GM23338 (cell line): ENCODE data around the gene THSD4. TPM values are rescaled to one million over a fixed set of nuclear protein-coding genes. Genes with fewer than 3 reads are reported as not detected.

ENCODE experiments used
- ATAC-seq: fragments of 200-7000 bp; cut with Tn5 transposase; 3 replicates; pipeline ENCODE4 v1.9.1; 2020
- DNase-seq: peaks from one replicate; pipeline ENCODE4 v3.0.0-alpha.2; 2015; ENCODE audit warnings: low spot score
- H2AFZ ChIP-seq: fragments of 200-600 bp; sonication (generic); 2 replicates; pipeline ENCODE4 v1.8.0; 2016; ENCODE audit warnings: antibody characterized with exemption, mild to moderate bottlenecking, moderate library complexity
- H3F3A ChIP-seq: fragments of 200-600 bp; sonication (generic); replicated peaks from 2 replicates; pipeline ENCODE4 v1.8.0; 2017; ENCODE audit warnings: antibody characterized with exemption, mixed run types, low read depth
- H3K27ac ChIP-seq: fragments of 200-600 bp; sonication (generic); 2 replicates; pipeline ENCODE4 v1.6.1; 2016; ENCODE audit warnings: low read depth
- H3K27me3 ChIP-seq: fragments of 200-600 bp; sonication (generic); 2 replicates; pipeline ENCODE4 v1.8.0; 2016; ENCODE audit warnings: mild to moderate bottlenecking, mixed run types, moderate library complexity; ENCODE audit not compliant: insufficient read depth
- H3K36me3 ChIP-seq: fragments of 200-600 bp; sonication (generic); 2 replicates; pipeline ENCODE4 v1.8.0; 2016; ENCODE audit warnings: mild to moderate bottlenecking; ENCODE audit not compliant: insufficient read depth
- H3K4me1 ChIP-seq: fragments of 200-600 bp; sonication (generic); 2 replicates; pipeline ENCODE4 v1.8.0; 2016; ENCODE audit warnings: mild to moderate bottlenecking, moderate library complexity; ENCODE audit not compliant: insufficient read depth
- H3K4me2 ChIP-seq: fragments of 200-600 bp; sonication (generic); 2 replicates; pipeline ENCODE4 v1.7.1; 2017; ENCODE audit warnings: mixed run types
- H3K4me3 ChIP-seq: fragments of 200-600 bp; sonication (generic); 2 replicates; pipeline ENCODE4 v1.6.1; 2016; ENCODE audit warnings: mixed run types
- H3K79me2 ChIP-seq: fragments of 200-600 bp; sonication (generic); replicated peaks from 2 replicates; pipeline ENCODE4 v1.8.0; 2017; ENCODE audit warnings: mild to moderate bottlenecking; ENCODE audit not compliant: insufficient read depth
- H3K9me2 ChIP-seq: fragments of 200-600 bp; sonication (generic); 2 replicates; pipeline ENCODE4 v1.8.0; 2017; ENCODE audit not compliant: insufficient read depth
- H4K20me1 ChIP-seq: fragments of 200-600 bp; sonication (generic); replicated peaks from 2 replicates; pipeline ENCODE4 v1.8.0; 2017; ENCODE audit warnings: mild to moderate bottlenecking; ENCODE audit not compliant: insufficient read depth
- H3K27ac Mint-ChIP-seq: 2 replicates; pipeline ENCODE4 v1.8.0; 2020; ENCODE audit warnings: inconsistent platforms, mild to moderate bottlenecking, moderate library complexity, mixed read lengths
- H3K27me3 Mint-ChIP-seq: 3 replicates; pipeline ENCODE4 v1.8.0; 2022; ENCODE audit warnings: low read depth, mild to moderate bottlenecking, moderate library complexity, mixed read lengths, inconsistent platforms; ENCODE audit not compliant: insufficient read depth, poor library complexity
- H3K36me3 Mint-ChIP-seq: 3 replicates; pipeline ENCODE4 v1.8.0; 2021; ENCODE audit warnings: low read depth, mild to moderate bottlenecking, inconsistent platforms, moderate library complexity, mixed read lengths
- H3K4me1 Mint-ChIP-seq: 3 replicates; pipeline ENCODE4 v1.8.0; 2020; ENCODE audit warnings: mild to moderate bottlenecking, inconsistent platforms, mixed read lengths
- H3K4me3 Mint-ChIP-seq: 3 replicates; pipeline ENCODE4 v1.8.0; 2021; ENCODE audit warnings: moderate library complexity, mild to moderate bottlenecking, inconsistent platforms, mixed read lengths
- H3K9me3 Mint-ChIP-seq: 3 replicates; pipeline ENCODE4 v1.8.0; 2020; ENCODE audit warnings: moderate library complexity, mild to moderate bottlenecking, inconsistent platforms, mixed read lengths
- CREB1 ChIP-seq: fragments of 250-450 bp; sonication (Bioruptor Pico); IDR thresholded peaks from 2 replicates; pipeline ENCODE4 v1.5.0; 2020; ENCODE audit warnings: low read depth, mild to moderate bottlenecking, moderate library complexity
- ETS1 ChIP-seq: IDR thresholded peaks from 2 replicates; pipeline ENCODE4 v1.6.1; 2016; ENCODE audit warnings: antibody characterized with exemption
- EZH2 ChIP-seq: fragments of 200-600 bp; sonication (generic); IDR thresholded peaks from one replicate; pipeline ENCODE4 v1.8.0; 2017; ENCODE audit warnings: antibody characterized with exemption, mild to moderate bottlenecking, low read depth; ENCODE audit not compliant: unreplicated experiment
- NANOG ChIP-seq: IDR thresholded peaks from 2 replicates; pipeline ENCODE4 v1.6.1; 2016; ENCODE audit warnings: antibody characterized with exemption, borderline replicate concordance
- POLR2AphosphoS5 ChIP-seq: IDR thresholded peaks from 2 replicates; pipeline ENCODE4 v1.6.1; 2016; ENCODE audit warnings: antibody characterized with exemption, low read depth
- REST ChIP-seq: IDR thresholded peaks from one replicate; pipeline ENCODE4 v1.6.1; 2018; ENCODE audit warnings: antibody characterized with exemption; ENCODE audit not compliant: unreplicated experiment
- ZNF114 ChIP-seq: fragments of 250-450 bp; sonication (Bioruptor Pico); IDR thresholded peaks from 2 replicates; pipeline ENCODE4 v1.5.0; 2020; ENCODE audit warnings: mild to moderate bottlenecking, moderate library complexity
- ZNF331 ChIP-seq: fragments of 250-450 bp; sonication (Bioruptor Pico); IDR thresholded peaks from 2 replicates; pipeline ENCODE4 v1.5.0; 2020; ENCODE audit warnings: low read depth, mild to moderate bottlenecking, moderate library complexity
- polyA plus RNA-seq: library from polyadenylated mRNA; unstranded; fragments of >200 nt; fragmentation: Nextera tagmentation; extraction: Ambion mirVana; gene quantifications from 2 replicates; pipeline ENCODE4 v1.2.1, GENCODE V29; 2016
- total RNA-seq: library from RNA; depleted of rRNA; stranded (reverse); fragments of >200 nt; shearing (Covaris generic); gene quantifications from 2 replicates; pipeline ENCODE4 v1.2.3, GENCODE V29; 2014
- TF ChIP-seq, protein P1 (sequence below): fragments of 250-450 bp; sonication (Bioruptor Pico); IDR thresholded peaks from 2 replicates; pipeline ENCODE4 v1.5.0; 2020; ENCODE audit warnings: mild to moderate bottlenecking, moderate library complexity
- TF ChIP-seq, protein P2 (sequence below), 2 experiments: fragments of 200-600 bp in 1 of 2; sonication (generic) in 1 of 2; conservative IDR thresholded peaks; 2 replicates each; pipeline versions ENCODE4 v1.5.1 to v1.6.1; 2016 to 2017; ENCODE audit warnings: antibody characterized with exemption in 2 of 2, low read depth in 2 of 2, mild to moderate bottlenecking in 2 of 2, moderate library complexity in 1 of 2

The THSD4 gene
- total and polyA plus RNA-seq, 2 experiments from 2014 or later = 2.0 to 7.4 TPM

DNA sequence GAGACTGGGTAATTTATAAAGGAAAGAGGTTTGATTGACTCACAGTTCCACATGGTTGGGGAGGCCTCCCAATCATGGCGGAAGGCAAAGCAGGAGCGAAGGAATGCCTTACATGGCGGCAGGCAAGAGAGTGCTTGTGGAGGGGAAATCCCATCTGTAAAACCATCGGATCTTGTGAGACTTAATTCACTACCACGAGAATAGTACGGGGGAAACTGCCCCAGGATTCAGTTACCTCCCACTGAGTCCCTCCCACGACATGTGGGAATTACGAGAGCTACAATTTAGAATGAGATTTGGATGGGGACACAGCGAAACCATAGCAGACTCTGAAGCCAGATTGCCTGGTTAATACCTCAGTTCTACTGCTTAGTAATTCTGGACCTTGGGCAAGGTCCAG lies 67.8 kb downstream of the THSD4 start:
- peaks cover 17% of the 10 kb centered on the region for H3K4me1 ChIP-seq
- no peak for TF ChIP-seq NANOG
- TF ChIP-seq ZNF331 = no peak
- H2AFZ ChIP-seq = no peak overlapping the region
- H3K9me2 ChIP-seq = no peaks in the 10 kb centered on the region
- no peaks in the 10 kb centered on the region for H3F3A ChIP-seq
- no peak for DNase-seq
- H3K36me3 ChIP-seq = no peaks in the 10 kb centered on the region
- no peak overlapping the region for H3K4me2 ChIP-seq
- no peak overlapping the region for H3K27ac ChIP-seq
- Mint-ChIP-seq H3K9me3 (no peaks in the 10 kb centered on the region), H3K27ac (no peak overlapping the region), H3K36me3 (peaks cover 7% of the 10 kb centered on the region), H3K27me3 (peaks cover 2% of the 10 kb centered on the region), H3K4me3 (no peak overlapping the region), H3K4me1 (peaks cover 6% of the 10 kb centered on the region)
- no peaks in the 10 kb centered on the region for H4K20me1 ChIP-seq
- H3K27me3 ChIP-seq = no peaks in the 10 kb centered on the region
- ATAC-seq = no peak
- no peaks in the 10 kb centered on the region for H3K79me2 ChIP-seq
- no peak overlapping the region for H3K4me3 ChIP-seq

DNA sequence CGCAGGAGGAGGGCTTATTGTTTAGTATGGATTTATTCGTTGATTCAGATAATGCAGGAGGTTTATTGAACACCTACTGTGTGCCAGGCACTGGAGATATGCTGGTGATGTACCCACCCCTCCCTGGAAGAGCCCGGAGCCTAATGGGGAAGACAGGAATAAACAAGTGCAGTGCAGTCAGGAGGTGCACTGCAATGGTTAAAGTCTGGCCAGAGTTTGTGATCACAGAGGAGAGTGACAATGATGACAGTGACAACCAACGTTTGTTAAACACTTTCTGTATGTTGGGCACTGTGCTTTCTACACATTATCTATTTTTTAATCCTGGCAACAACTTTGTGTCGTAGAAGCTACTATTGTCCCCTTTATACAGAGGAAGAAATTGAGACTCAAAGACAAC lies 70.4 kb downstream of the THSD4 start:
- peaks cover 7% of the 10 kb centered on the region for H3K36me3 Mint-ChIP-seq
- H3K4me3 Mint-ChIP-seq = no peak overlapping the region
- Histone ChIP-seq H3F3A (no peaks in the 10 kb centered on the region), H2AFZ (no peak overlapping the region), H3K4me3 (no peak overlapping the region), H3K27me3 (no peaks in the 10 kb centered on the region), H3K4me2 (no peak overlapping the region), H3K9me2 (no peaks in the 10 kb centered on the region), H4K20me1 (no peaks in the 10 kb centered on the region), H3K79me2 (no peaks in the 10 kb centered on the region), H3K27ac (no peak overlapping the region), H3K36me3 (no peaks in the 10 kb centered on the region), H3K4me1 (peaks cover 17% of the 10 kb centered on the region)
- DNase-seq (no peak), ATAC-seq (no peak)
- no peak overlapping the region for H3K27ac Mint-ChIP-seq
- peaks cover 2% of the 10 kb centered on the region for H3K27me3 Mint-ChIP-seq
- peaks cover 6% of the 10 kb centered on the region for H3K4me1 Mint-ChIP-seq
- H3K9me3 Mint-ChIP-seq = no peaks in the 10 kb centered on the region
- TF ChIP-seq, protein P1, sequence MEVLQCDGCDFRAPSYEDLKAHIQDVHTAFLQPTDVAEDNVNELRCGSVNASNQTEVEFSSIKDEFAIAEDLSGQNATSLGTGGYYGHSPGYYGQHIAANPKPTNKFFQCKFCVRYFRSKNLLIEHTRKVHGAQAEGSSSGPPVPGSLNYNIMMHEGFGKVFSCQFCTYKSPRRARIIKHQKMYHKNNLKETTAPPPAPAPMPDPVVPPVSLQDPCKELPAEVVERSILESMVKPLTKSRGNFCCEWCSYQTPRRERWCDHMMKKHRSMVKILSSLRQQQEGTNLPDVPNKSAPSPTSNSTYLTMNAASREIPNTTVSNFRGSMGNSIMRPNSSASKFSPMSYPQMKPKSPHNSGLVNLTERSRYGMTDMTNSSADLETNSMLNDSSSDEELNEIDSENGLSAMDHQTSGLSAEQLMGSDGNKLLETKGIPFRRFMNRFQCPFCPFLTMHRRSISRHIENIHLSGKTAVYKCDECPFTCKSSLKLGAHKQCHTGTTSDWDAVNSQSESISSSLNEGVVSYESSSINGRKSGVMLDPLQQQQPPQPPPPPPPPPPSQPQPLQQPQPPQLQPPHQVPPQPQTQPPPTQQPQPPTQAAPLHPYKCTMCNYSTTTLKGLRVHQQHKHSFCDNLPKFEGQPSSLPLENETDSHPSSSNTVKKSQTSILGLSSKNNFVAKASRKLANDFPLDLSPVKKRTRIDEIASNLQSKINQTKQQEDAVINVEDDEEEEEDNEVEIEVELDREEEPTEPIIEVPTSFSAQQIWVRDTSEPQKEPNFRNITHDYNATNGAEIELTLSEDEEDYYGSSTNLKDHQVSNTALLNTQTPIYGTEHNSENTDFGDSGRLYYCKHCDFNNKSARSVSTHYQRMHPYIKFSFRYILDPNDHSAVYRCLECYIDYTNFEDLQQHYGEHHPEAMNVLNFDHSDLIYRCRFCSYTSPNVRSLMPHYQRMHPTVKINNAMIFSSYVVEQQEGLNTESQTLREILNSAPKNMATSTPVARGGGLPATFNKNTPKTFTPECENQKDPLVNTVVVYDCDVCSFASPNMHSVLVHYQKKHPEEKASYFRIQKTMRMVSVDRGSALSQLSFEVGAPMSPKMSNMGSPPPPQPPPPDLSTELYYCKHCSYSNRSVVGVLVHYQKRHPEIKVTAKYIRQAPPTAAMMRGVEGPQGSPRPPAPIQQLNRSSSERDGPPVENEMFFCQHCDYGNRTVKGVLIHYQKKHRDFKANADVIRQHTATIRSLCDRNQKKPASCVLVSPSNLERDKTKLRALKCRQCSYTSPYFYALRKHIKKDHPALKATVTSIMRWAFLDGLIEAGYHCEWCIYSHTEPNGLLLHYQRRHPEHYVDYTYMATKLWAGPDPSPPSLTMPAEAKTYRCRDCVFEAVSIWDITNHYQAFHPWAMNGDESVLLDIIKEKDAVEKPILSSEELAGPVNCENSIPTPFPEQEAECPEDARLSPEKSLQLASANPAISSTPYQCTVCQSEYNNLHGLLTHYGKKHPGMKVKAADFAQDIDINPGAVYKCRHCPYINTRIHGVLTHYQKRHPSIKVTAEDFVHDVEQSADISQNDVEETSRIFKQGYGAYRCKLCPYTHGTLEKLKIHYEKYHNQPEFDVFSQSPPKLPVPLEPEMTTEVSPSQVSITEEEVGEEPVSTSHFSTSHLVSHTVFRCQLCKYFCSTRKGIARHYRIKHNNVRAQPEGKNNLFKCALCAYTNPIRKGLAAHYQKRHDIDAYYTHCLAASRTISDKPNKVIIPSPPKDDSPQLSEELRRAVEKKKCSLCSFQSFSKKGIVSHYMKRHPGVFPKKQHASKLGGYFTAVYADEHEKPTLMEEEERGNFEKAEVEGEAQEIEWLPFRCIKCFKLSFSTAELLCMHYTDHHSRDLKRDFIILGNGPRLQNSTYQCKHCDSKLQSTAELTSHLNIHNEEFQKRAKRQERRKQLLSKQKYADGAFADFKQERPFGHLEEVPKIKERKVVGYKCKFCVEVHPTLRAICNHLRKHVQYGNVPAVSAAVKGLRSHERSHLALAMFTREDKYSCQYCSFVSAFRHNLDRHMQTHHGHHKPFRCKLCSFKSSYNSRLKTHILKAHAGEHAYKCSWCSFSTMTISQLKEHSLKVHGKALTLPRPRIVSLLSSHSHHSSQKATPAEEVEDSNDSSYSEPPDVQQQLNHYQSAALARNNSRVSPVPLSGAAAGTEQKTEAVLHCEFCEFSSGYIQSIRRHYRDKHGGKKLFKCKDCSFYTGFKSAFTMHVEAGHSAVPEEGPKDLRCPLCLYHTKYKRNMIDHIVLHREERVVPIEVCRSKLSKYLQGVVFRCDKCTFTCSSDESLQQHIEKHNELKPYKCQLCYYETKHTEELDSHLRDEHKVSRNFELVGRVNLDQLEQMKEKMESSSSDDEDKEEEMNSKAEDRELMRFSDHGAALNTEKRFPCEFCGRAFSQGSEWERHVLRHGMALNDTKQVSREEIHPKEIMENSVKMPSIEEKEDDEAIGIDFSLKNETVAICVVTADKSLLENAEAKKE (CRISPR knock-in tag) = no peak
- no peak for TF ChIP-seq CREB1
- no peak for TF ChIP-seq EZH2
- TF ChIP-seq ETS1 = no peak
- no peak for TF ChIP-seq POLR2AphosphoS5
- no peak for TF ChIP-seq REST
- TF ChIP-seq ZNF331 = no peak
- no peak for TF ChIP-seq NANOG
- TF ChIP-seq, protein P2, sequence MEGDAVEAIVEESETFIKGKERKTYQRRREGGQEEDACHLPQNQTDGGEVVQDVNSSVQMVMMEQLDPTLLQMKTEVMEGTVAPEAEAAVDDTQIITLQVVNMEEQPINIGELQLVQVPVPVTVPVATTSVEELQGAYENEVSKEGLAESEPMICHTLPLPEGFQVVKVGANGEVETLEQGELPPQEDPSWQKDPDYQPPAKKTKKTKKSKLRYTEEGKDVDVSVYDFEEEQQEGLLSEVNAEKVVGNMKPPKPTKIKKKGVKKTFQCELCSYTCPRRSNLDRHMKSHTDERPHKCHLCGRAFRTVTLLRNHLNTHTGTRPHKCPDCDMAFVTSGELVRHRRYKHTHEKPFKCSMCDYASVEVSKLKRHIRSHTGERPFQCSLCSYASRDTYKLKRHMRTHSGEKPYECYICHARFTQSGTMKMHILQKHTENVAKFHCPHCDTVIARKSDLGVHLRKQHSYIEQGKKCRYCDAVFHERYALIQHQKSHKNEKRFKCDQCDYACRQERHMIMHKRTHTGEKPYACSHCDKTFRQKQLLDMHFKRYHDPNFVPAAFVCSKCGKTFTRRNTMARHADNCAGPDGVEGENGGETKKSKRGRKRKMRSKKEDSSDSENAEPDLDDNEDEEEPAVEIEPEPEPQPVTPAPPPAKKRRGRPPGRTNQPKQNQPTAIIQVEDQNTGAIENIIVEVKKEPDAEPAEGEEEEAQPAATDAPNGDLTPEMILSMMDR (conservative IDR thresholded peaks at IDR 0.05; ENCODE audit: low read depth in 2 of 2) = no peak
- no peak for TF ChIP-seq ZNF114
